PC-3 (cell line): ENCODE measurements around the gene PITHD1. TPM values are rescaled to one million over a fixed set of nuclear protein-coding genes. Genes with fewer than 3 reads are reported as not detected.
A peak's percentile ranks its signal among the peaks of the same experiment; 100 is the strongest.

Experiments used
- ATAC-seq: fragments of 200-7000 bp; cut with Tn5 transposase; 2 replicates; pipeline ENCODE4 v1.9.1; 2020; ENCODE audit warnings: mild to moderate bottlenecking, moderate library complexity
- BruUV-seq: library from RNA; stranded (reverse); fragments of 400-500 nt; replicated peaks from 2 replicates; lab custom pipeline; 2021; lab: Mats Ljungman, UMichigan
- CTCF ChIA-PET: fragments of 300-600 bp; sonication (Branson Sonifier 250); formaldehyde crosslinking; loops from one replicate; lab custom pipeline; 2022; ENCODE audit warnings: antibody characterized with exemption; lab: Charles Lee
- POLR2A ChIA-PET: fragments of 300-600 bp; sonication (Branson Sonifier 250); formaldehyde crosslinking; loops from one replicate; lab custom pipeline; 2022; ENCODE audit warnings: antibody characterized with exemption; ENCODE audit not compliant: unreplicated experiment; lab: Charles Lee
- DNase-seq: peaks from one replicate; pipeline ENCODE4 v3.0.0-alpha.2; 2015
- H2AFZ ChIP-seq: fragments of 300-600 bp; sonication (generic); 2 replicates; pipeline ENCODE4 v1.6.0; 2016; ENCODE audit warnings: antibody characterized with exemption, low read length
- H3F3A ChIP-seq: fragments of 300-600 bp; sonication (generic); one replicate; pipeline ENCODE4 v1.6.0; 2017; ENCODE audit warnings: antibody characterized with exemption, low read length, control low read depth, mild to moderate bottlenecking; ENCODE audit not compliant: unreplicated experiment
- H3K27ac ChIP-seq: fragments of 300-600 bp; sonication (generic); 2 replicates; pipeline ENCODE4 v1.5.1; 2016; ENCODE audit warnings: mild to moderate bottlenecking, low read length
- H3K27me3 ChIP-seq: fragments of 300-600 bp; sonication (generic); 2 replicates; pipeline ENCODE4 v1.6.1; 2016; ENCODE audit warnings: low read length, mixed read lengths
- H3K36me3 ChIP-seq: fragments of 300-600 bp; sonication (generic); 2 replicates; pipeline ENCODE4 v1.6.1; 2016; ENCODE audit warnings: low read depth, mixed run types, low read length, mixed read lengths
- H3K4me1 ChIP-seq: fragments of 300-600 bp; sonication (generic); 2 replicates; pipeline ENCODE4 v1.5.1; 2016; ENCODE audit warnings: low read length; ENCODE audit not compliant: insufficient read depth
- H3K4me2 ChIP-seq: fragments of 300-600 bp; sonication (generic); 2 replicates; pipeline ENCODE4 v1.6.0; 2016; ENCODE audit warnings: low read length
- H3K4me3 ChIP-seq: fragments of 300-600 bp; sonication (generic); 2 replicates; pipeline ENCODE4 v1.5.1; 2016; ENCODE audit warnings: mild to moderate bottlenecking, low read length, mixed read lengths
- H3K79me2 ChIP-seq: fragments of 300-600 bp; sonication (generic); 2 replicates; pipeline ENCODE4 v1.6.1; 2017; ENCODE audit warnings: low read length, mixed read lengths
- H3K9ac ChIP-seq: fragments of 300-600 bp; sonication (generic); 2 replicates; pipeline ENCODE4 v1.6.0; 2016; ENCODE audit warnings: mild to moderate bottlenecking, low read length
- H3K9me2 ChIP-seq: fragments of 300-600 bp; sonication (generic); replicated peaks from 2 replicates; pipeline ENCODE4 v1.6.1; 2016; ENCODE audit warnings: mixed run types, low read length, mixed read lengths
- H3K9me3 ChIP-seq: fragments of 300-600 bp; sonication (generic); 2 replicates; pipeline ENCODE4 v1.6.1; 2016; ENCODE audit warnings: low read length, mixed read lengths
- H4K20me1 ChIP-seq: fragments of 300-600 bp; sonication (generic); 2 replicates; pipeline ENCODE4 v1.6.1; 2016; ENCODE audit warnings: low read length, mixed read lengths
- EZH2 ChIP-seq: fragments of 300-600 bp; sonication (generic); IDR thresholded peaks from one replicate; pipeline ENCODE4 v1.6.1; 2017; ENCODE audit warnings: antibody characterized with exemption, mild to moderate bottlenecking, low read length; ENCODE audit not compliant: unreplicated experiment
- EZH2phosphoT487 ChIP-seq: fragments of 300-600 bp; sonication (generic); IDR thresholded peaks from 2 replicates; pipeline ENCODE4 v1.6.1; 2018; ENCODE audit warnings: mild to moderate bottlenecking, antibody characterized with exemption, low read length, borderline replicate concordance
- intact Hi-C: fragments of 100-400 bp; cut with micrococcal nuclease; formaldehyde crosslinking; loops from 2 replicates; pipeline ENCODE4 v1.9.0; 2023
- total RNA-seq: library from RNA; depleted of rRNA; stranded (reverse); fragments of >200 nt; gene quantifications from 2 replicates; pipeline ENCODE4 v1.2.3, GENCODE V29; 2014
- TF ChIP-seq, protein P1 (sequence below): fragments of 300-600 bp; sonication (generic); conservative IDR thresholded peaks from 2 replicates; pipeline ENCODE4 v1.5.1; 2017; ENCODE audit warnings: antibody characterized with exemption, low read depth, mild to moderate bottlenecking, low read length

PITHD1 gene
- total RNA-seq, 1 experiment from 2014 or later: 107 TPM

DNA sequence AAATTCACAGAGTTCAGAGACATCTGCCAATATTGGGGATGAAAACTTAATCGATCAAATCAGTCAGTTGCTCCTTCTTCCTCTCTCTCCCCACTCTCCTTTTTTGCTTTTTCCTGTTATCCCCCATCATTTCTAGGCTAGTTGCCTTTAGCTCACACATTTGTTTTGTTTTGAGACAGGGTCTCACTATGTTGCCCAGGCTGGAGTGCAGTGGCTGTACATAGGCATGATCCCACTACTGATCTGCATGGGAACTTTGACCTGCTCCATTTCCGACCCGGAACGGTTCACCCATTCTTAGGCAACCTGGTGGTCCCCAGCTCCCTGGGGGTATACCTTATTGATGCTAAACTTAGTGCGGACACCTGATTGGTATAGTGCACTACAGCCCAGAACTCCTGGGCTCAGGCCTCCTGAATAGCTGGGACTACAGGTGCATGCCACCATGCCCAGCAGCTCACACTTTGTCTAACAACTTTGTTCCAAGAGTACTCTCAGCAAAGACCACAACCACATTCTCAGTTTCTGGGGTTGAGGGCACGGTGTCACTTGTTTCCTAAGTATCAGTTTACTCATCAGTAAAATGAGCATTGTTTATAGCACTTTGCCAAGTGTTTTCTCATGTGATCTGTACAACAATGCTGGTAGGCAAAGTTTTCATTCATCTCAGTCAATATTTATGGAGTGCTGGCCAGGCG lies 41.6 kb upstream of the PITHD1 start:
- no peak overlapping the region for H3K9ac ChIP-seq
- no peak overlapping the region for H3K4me2 ChIP-seq
- ATAC-seq: no peak
- no peaks in the 10 kb centered on the region for H3K36me3 ChIP-seq
- no peaks in the 10 kb centered on the region for H4K20me1 ChIP-seq
- TF ChIP-seq, protein P1, sequence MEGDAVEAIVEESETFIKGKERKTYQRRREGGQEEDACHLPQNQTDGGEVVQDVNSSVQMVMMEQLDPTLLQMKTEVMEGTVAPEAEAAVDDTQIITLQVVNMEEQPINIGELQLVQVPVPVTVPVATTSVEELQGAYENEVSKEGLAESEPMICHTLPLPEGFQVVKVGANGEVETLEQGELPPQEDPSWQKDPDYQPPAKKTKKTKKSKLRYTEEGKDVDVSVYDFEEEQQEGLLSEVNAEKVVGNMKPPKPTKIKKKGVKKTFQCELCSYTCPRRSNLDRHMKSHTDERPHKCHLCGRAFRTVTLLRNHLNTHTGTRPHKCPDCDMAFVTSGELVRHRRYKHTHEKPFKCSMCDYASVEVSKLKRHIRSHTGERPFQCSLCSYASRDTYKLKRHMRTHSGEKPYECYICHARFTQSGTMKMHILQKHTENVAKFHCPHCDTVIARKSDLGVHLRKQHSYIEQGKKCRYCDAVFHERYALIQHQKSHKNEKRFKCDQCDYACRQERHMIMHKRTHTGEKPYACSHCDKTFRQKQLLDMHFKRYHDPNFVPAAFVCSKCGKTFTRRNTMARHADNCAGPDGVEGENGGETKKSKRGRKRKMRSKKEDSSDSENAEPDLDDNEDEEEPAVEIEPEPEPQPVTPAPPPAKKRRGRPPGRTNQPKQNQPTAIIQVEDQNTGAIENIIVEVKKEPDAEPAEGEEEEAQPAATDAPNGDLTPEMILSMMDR: no peak
- TF ChIP-seq EZH2phosphoT487 (no peak), EZH2 (no peak)
- no peak overlapping the region for H2AFZ ChIP-seq
- no peaks in the 10 kb centered on the region for H3K79me2 ChIP-seq
- no peaks in the 10 kb centered on the region for H3K27me3 ChIP-seq
- POLR2A ChIA-PET: no interaction called here
- no peak for DNase-seq
- no TSS peak for BruUV-seq
- H3F3A ChIP-seq: no peaks in the 10 kb centered on the region
- H3K27ac ChIP-seq: no peak overlapping the region
- no peaks in the 10 kb centered on the region for H3K9me3 ChIP-seq
- CTCF ChIA-PET: no interaction called here
- peaks cover 7% of the 10 kb centered on the region; the same call in 1 of the 2 replicates for H3K4me1 ChIP-seq
- no peaks in the 10 kb centered on the region for H3K9me2 ChIP-seq
- no peak overlapping the region for H3K4me3 ChIP-seq
- intact Hi-C loops: no loop called here

DNA sequence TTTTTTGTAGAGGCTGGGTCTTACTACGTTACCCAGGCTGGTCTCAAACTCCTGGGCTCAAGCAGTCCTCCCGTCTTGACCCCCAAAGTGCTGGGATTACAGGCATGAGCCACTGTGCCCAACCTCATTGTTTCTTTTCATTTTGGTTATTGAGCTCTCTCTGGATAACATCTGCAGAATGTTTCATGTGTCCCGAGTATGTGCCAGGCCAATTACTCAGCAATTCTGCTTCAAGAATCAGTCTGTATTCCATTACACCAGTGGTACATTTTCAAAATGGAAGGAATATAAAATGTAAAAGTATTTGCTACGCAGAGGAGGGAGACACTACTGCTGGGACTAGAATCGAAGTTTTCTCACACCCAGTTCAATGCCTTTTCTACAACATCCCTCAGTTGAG lies 36.6 kb upstream of the PITHD1 start:
- H3F3A ChIP-seq: no peaks in the 10 kb centered on the region
- no peak overlapping the region for H3K4me2 ChIP-seq
- no peaks in the 10 kb centered on the region for H3K9me3 ChIP-seq
- H3K27me3 ChIP-seq: no peaks in the 10 kb centered on the region
- H4K20me1 ChIP-seq: peaks cover 16% of the 10 kb centered on the region
- H3K36me3 ChIP-seq: no peaks in the 10 kb centered on the region
- H3K9me2 ChIP-seq: no peaks in the 10 kb centered on the region
- H3K27ac ChIP-seq: no peak overlapping the region
- TF ChIP-seq, protein P1: no peak
- TF ChIP-seq EZH2phosphoT487: no peak
- no peak for TF ChIP-seq EZH2
- peaks cover 33% of the 10 kb centered on the region for H3K79me2 ChIP-seq
- peaks cover 18% of the 10 kb centered on the region for H3K4me1 ChIP-seq
- BruUV-seq: no TSS peak
- CTCF ChIA-PET: no interaction called here
- no peak for DNase-seq
- H3K4me3 ChIP-seq: no peak overlapping the region
- POLR2A ChIA-PET: no interaction called here
- ATAC-seq: no peak
- intact Hi-C loops: no loop called here
- no peak overlapping the region for H2AFZ ChIP-seq
- no peak overlapping the region for H3K9ac ChIP-seq

DNA sequence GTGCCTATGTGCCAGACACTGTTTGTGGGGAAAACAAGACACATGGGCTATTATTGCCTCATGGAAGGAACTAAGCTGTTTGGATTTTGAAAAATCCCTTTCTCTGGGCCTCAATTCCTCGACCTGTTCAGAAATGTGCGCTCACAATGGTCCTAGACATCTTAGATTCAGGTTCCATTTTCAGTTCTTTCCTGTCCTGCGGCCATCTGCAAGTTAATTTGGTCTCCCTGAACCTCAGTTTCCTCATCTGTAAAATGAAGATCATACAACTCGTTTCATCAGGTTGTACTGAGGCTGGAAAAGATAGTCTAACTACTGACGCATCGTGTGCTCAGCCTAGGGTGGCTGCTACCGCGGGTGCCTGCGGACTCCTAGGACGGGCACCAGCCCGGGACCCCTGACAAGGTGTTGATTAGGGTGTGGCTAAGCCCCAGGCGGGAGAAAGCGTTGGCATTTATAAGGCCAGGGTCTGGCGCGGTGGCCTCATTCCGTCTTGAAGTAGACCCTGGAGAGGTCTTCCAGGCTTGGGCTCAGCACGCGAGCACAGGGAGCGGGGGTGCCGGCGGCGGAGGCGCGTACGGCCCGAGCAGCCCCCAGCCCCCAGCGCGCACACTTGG lies 35.4 kb upstream of the PITHD1 start:
- POLR2A ChIA-PET: interaction anchor here (0.6 kb wide), 1 partner anchor 41 kb away, joined by 3 read pairs; no protein-coding TSS in a partner anchor
- peaks cover 27% of the 10 kb centered on the region for H4K20me1 ChIP-seq
- peak; percentile 13 for DNase-seq
- intact Hi-C loops: no loop called here
- H3K36me3 ChIP-seq: no peaks in the 10 kb centered on the region; the same call in 1 of the 2 replicates
- CTCF ChIA-PET: no interaction called here
- H3K79me2 ChIP-seq: peaks cover 45% of the 10 kb centered on the region
- peak overlapping the region; percentile 88 for H3K4me3 ChIP-seq
- H2AFZ ChIP-seq: peak overlapping the region; percentile 90
- no peaks in the 10 kb centered on the region for H3K9me2 ChIP-seq
- no peaks in the 10 kb centered on the region for H3F3A ChIP-seq
- TF ChIP-seq, protein P1: no peak
- no peak for TF ChIP-seq EZH2
- no peak for TF ChIP-seq EZH2phosphoT487
- H3K9me3 ChIP-seq: no peaks in the 10 kb centered on the region
- 0 out of 2 replicates have a peak overlapping the region, but pooled peaks have one; percentile 14 for H3K27ac ChIP-seq
- peaks cover 18% of the 10 kb centered on the region for H3K4me1 ChIP-seq
- H3K27me3 ChIP-seq: no peaks in the 10 kb centered on the region
- peak overlapping the region; percentile 96 for H3K4me2 ChIP-seq
- BruUV-seq: TSS peak; percentile 83
- H3K9ac ChIP-seq: peak overlapping the region; percentile 90
- peak; percentile 48 for ATAC-seq
